22Rv1 (cell line): ENCODE results near the gene MED12.

Experiments
- H3K27ac ChIP-seq: fragments of 450-650 bp; 2 replicates; pipeline ENCODE4 v1.5.1; 2017
- ZFX ChIP-seq: fragments of 450-650 bp; IDR thresholded peaks from 2 replicates; pipeline ENCODE4 v1.6.1; 2017; ENCODE audit warnings: antibody characterized with exemption, borderline replicate concordance
- TF ChIP-seq, protein P1 (sequence below): fragments of 450-650 bp; IDR thresholded peaks from 2 replicates; pipeline ENCODE4 v1.5.1; 2017; ENCODE audit warnings: mild to moderate bottlenecking

The MED12 gene

DNA sequence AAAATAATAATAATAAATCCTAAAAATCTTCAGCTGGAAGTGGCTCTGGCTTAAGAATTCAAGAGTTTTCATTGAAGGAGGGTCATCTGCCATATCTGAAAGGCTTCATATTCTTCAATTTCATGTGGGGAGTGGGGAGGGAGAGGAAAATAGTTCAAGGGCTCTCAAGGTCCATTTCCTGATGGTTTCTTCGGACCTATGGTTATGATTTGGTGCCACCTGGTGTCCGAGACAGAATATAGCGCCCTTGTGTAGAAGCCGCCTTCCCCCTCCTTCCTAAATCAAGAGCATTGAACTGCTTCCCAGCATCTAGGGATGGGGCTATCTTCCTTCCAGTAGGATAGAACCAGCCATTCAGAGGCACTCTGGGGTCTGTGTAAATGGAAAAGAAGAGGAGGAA, 60.5 kb downstream of the MED12 start:
- H3K27ac ChIP-seq: no peak overlapping the region
- TF ChIP-seq, protein P1, sequence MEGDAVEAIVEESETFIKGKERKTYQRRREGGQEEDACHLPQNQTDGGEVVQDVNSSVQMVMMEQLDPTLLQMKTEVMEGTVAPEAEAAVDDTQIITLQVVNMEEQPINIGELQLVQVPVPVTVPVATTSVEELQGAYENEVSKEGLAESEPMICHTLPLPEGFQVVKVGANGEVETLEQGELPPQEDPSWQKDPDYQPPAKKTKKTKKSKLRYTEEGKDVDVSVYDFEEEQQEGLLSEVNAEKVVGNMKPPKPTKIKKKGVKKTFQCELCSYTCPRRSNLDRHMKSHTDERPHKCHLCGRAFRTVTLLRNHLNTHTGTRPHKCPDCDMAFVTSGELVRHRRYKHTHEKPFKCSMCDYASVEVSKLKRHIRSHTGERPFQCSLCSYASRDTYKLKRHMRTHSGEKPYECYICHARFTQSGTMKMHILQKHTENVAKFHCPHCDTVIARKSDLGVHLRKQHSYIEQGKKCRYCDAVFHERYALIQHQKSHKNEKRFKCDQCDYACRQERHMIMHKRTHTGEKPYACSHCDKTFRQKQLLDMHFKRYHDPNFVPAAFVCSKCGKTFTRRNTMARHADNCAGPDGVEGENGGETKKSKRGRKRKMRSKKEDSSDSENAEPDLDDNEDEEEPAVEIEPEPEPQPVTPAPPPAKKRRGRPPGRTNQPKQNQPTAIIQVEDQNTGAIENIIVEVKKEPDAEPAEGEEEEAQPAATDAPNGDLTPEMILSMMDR: peak; percentile 54
- TF ChIP-seq ZFX: no peak

DNA sequence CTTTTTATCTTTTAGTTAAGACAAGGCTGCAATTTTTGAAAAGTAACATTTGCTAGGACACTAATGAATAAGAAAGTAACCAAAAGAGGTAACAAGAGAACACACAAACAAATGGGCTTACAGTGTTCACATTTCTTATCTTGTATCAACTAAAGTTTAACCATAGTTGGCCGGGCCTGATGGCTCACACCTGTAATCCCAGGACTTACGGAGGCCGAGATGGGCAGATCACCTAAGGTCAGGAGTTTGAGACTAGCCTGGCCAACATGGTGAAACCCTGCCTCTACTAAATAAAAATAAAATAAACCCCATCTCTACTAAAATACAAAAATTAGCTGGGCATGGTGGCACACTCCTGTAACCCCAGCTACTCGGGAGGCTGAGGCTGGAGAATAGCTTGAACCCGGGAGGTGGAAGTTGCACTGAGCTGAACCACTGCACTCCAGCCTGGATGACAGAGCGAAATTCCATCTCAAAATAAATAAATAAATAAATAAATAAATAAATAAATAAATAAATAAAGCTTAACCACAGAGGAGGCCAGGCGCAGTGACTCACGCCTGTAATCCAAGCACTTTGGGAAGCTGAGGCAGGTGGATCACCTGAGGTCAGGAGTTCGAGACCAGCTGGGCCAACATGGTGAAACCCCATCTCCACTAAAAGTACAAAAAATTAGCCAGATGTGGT, 62.3 kb downstream of the MED12 start:
- peak overlapping the region; percentile 79; the same call in 1 of the 2 replicates for H3K27ac ChIP-seq

DNA sequence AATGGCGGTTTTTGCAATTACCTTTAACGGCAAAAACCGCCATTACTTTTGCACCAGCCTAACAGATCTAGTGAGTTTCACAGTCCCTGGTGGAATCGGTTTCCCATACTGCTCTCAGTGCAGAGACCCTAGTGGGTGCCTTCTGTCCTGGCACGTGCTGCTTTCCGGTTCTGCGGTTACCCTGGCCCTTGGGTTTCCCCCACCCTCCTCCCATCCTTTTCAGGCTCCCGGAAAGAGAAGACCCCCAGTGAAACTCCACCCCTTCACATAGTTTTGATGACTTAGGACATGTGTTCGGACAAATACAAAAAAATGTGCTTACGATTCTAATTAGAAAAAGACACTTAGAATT, 63.1 kb downstream of the MED12 start:
- no peak for TF ChIP-seq ZFX
- TF ChIP-seq, protein P1: no peak
- peak overlapping the region; percentile 79 for H3K27ac ChIP-seq

DNA sequence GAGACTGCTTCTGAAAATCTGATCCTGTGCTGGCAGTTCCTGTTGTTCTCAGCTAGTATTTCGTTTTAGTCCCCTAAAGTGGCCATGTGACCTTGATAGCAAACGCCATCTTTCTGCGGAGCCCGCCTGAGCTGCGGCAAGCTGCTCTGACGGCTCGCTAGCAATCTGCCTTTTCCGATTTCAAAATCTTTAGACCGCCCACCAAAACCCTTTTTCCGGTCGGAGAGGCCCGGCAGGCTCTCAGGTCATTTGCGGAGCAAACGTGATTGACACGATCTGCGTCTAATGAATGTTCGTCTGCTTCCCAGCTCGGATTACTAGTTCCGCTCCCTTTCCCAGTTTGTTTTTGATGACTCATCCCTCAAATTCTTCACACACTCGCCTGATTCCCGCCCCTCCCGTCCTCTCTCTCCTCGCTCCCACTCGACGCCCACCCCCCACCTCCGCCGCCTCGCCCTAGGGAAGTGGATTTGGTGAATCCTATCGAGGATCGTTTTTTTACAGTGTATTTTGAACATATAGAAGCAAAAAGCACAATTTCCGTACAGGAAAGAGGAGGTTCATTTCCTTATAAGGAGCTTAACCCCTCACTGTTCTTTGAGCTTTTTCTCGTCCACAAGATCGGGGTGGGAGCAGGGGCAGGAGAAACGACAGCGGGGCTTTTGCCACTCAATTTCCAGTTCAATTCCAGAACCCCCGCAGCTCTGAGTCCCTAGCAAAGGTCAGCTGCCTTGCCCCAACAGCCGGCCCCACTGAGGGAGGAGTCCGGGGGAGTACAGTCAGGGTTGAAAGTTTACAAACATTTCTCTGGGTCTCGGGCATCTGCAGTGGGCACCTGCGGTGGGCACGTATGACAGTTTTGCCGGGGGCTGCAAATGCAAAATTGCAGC, 63.8 kb downstream of the MED12 start:
- TF ChIP-seq, protein P1: no peak
- no peak for TF ChIP-seq ZFX
- peak overlapping the region; percentile 79 for H3K27ac ChIP-seq

DNA sequence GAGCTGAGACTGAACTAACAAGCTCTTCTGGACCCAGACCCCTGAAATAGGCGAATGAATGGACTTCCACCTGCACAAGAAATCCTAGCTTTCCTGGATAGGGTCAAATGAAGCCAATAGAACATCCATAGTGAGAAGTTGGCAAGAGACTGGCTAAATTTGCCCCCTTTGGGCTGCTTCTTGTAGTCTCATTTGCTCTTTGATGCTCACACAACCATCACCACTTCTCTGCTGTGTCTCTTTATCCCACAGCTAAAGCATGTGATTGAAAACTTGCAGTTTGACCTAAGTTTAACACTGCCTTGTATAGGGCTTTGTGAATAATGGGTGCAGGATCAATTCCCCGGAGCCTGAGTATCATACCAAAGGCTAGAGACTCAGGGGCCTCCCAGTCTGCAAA, 64.5 kb downstream of the MED12 start:
- TF ChIP-seq, protein P1: no peak
- no peak for TF ChIP-seq ZFX
- no peak overlapping the region for H3K27ac ChIP-seq

DNA sequence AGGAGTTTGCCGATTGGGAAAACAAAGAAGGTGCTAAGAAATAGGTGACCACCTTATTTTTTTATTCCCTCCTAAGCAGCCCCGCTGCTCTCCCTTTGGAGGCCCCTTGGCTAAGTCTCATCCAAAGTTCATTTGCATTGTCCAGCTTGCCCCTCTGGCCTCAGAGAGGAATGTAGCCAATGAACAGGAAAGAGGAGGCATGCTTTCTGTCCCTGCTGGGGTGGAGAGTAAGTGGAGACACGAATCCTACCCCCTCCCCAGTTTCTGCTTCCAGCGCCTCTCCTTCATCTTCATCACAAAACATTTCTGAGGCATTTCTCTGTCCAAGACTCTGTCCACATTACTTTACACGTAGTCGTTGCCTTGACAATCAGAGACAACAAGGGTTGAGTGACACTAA, 64.9 kb downstream of the MED12 start:
- H3K27ac ChIP-seq: no peak overlapping the region
- TF ChIP-seq ZFX: no peak
- TF ChIP-seq, protein P1: no peak

DNA sequence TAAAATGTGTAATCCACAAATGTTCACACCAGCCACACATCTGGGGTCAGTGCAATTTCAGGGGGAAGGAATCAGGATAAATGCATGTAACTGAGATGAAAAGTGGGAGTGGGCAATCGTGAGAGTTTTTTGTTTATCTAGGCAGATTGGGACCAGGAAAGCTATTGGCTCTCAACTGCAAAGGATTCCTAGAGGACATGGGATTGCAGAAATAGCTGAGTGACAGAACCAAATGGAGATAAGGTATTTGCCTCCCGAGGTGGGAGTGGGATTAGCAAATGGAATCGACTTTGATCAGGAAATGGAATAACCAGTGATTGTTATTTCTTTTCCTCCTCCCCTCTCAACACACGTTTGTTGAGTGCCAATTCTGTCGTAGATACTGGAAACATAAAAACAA, 65.7 kb downstream of the MED12 start:
- no peak overlapping the region for H3K27ac ChIP-seq
- TF ChIP-seq, protein P1: no peak
